Activated CD8-positive, alpha-beta T cell treated with anti-CD3 and anti-CD28 coated beads for 36 hours (primary cell): ENCODE results near the gene RBP5. TPM values are rescaled to one million over a fixed set of nuclear protein-coding genes. Genes with fewer than 3 reads are reported as not detected.

Source experiments
- ATAC-seq: fragments of 200-7000 bp; cut with Tn5 transposase; one replicate; pipeline ENCODE4 v1.10.0; 2021; ENCODE audit warnings: mild to moderate bottlenecking, moderate library complexity
- CTCF ChIA-PET: fragments of 350-600 bp; sonication (Branson Sonifier 250); formaldehyde crosslinking; loops from one replicate; lab custom pipeline; 2021; ENCODE audit warnings: antibody characterized with exemption; lab: Charles Lee
- POLR2A ChIA-PET: fragments of 350-600 bp; sonication (Branson Sonifier 250); formaldehyde crosslinking; loops from one replicate; lab custom pipeline; 2021; ENCODE audit warnings: antibody characterized with exemption; lab: Charles Lee
- DNase-seq: peaks from one replicate; pipeline ENCODE4 v3.0.0-alpha.2; 2020
- H3K27ac Mint-ChIP-seq: one replicate; pipeline ENCODE4 v1.8.0; 2021; ENCODE audit warnings: mild to moderate bottlenecking, mixed read lengths
- H3K27me3 Mint-ChIP-seq: one replicate; pipeline ENCODE4 v1.8.0; 2021; ENCODE audit warnings: mixed read lengths
- H3K36me3 Mint-ChIP-seq: one replicate; pipeline ENCODE4 v1.8.0; 2021; ENCODE audit warnings: low read depth, mixed read lengths
- H3K4me1 Mint-ChIP-seq: one replicate; pipeline ENCODE4 v1.8.0; 2021; ENCODE audit warnings: low read depth, mixed read lengths
- H3K4me3 Mint-ChIP-seq: one replicate; pipeline ENCODE4 v1.8.0; 2021; ENCODE audit warnings: mild to moderate bottlenecking, moderate library complexity, mixed read lengths
- H3K9me3 Mint-ChIP-seq: one replicate; pipeline ENCODE4 v1.8.0; 2021; ENCODE audit warnings: mixed read lengths
- intact Hi-C: fragments of 100-400 bp; cut with micrococcal nuclease; formaldehyde crosslinking; loops from one replicate; pipeline ENCODE4 v1.10.0; 2022
- total RNA-seq, 2 experiments: library from RNA; stranded (reverse); gene quantifications; one replicate each; pipeline ENCODE4 v1.2.3, GENCODE V29; 2021
- TF ChIP-seq, protein P1 (sequence below): fragments of 200-600 bp; IDR thresholded peaks from one replicate; pipeline ENCODE4 v1.8.0; 2022; ENCODE audit warnings: antibody characterized with exemption, mild to moderate bottlenecking

Gene RBP5
- total RNA-seq, 2 experiments from 2014 or later: not detected

- Mint-ChIP-seq H3K4me1 (no peaks in the 10 kb centered on the region), H3K27ac (no peak overlapping the region), H3K36me3 (peaks cover 16% of the 10 kb centered on the region), H3K4me3 (no peak overlapping the region), H3K27me3 (no peaks in the 10 kb centered on the region), H3K9me3 (no peaks in the 10 kb centered on the region)
- ATAC-seq: no peak
- intact Hi-C loops: no loop called here
- ChIA-PET CTCF (interaction anchor here (0.9 kb wide), 1 partner anchor 8 kb away, joined by 3 read pairs; no protein-coding TSS in a partner anchor), POLR2A (no interaction called here)
- TF ChIP-seq, protein P1, sequence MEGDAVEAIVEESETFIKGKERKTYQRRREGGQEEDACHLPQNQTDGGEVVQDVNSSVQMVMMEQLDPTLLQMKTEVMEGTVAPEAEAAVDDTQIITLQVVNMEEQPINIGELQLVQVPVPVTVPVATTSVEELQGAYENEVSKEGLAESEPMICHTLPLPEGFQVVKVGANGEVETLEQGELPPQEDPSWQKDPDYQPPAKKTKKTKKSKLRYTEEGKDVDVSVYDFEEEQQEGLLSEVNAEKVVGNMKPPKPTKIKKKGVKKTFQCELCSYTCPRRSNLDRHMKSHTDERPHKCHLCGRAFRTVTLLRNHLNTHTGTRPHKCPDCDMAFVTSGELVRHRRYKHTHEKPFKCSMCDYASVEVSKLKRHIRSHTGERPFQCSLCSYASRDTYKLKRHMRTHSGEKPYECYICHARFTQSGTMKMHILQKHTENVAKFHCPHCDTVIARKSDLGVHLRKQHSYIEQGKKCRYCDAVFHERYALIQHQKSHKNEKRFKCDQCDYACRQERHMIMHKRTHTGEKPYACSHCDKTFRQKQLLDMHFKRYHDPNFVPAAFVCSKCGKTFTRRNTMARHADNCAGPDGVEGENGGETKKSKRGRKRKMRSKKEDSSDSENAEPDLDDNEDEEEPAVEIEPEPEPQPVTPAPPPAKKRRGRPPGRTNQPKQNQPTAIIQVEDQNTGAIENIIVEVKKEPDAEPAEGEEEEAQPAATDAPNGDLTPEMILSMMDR: no peak
- no peak for DNase-seq
These were observed 21.7 kb upstream of the RBP5 start for GRCh38 chr12:7150356-7150755.

DNA sequence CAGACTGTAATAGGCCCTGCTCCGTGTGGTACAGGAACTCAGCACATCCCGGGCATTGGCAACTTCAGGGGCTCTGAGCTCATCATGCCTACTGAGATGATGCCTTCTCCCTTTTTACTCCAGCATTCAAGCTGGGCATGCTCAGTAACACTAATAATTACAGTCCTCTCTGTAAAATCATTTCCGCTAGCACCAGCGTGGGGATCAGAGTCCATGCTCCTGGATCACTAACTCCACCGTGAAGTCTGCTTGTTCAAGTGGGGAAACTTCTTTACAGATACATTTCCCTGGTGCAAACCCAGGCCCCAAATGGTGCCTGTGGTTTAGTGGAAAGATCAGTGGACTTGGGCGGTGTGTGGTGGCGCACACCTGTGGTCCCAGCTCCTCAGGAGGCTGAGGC is 18.2 kb upstream of the RBP5 start:
- no peaks in the 10 kb centered on the region for H3K27me3 Mint-ChIP-seq
- ChIA-PET CTCF (no interaction called here), POLR2A (interaction anchor here (1.1 kb wide), 1 partner anchor 15 kb away, joined by 3 read pairs; no protein-coding TSS in a partner anchor)
- intact Hi-C loops: no loop called here
- H3K9me3 Mint-ChIP-seq: no peaks in the 10 kb centered on the region
- H3K27ac Mint-ChIP-seq: no peak overlapping the region
- DNase-seq (no peak), ATAC-seq (no peak)
- H3K36me3 Mint-ChIP-seq: peaks cover 19% of the 10 kb centered on the region
- no peaks in the 10 kb centered on the region for H3K4me1 Mint-ChIP-seq
- no peak overlapping the region for H3K4me3 Mint-ChIP-seq
- TF ChIP-seq, protein P1: no peak

DNA sequence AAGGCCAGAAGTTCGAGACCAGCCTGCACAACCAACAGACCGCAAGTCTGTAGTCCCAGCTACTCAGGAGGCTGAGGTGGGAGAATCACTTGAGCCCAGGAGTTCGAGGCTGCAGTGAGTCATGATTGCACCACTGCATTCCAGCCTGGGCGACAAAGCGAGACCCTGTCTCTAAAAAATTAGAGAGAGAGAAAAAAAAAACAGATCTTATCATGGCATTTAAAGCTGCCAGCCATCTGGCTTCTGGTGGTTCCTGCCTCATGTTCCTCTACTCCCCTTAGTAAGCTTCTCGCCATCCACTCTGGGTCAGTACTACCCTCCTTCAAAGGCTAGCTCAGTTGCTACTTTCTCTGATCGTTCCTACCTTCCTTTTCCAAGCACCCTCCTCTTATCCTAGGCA is 17.5 kb upstream of the RBP5 start:
- Mint-ChIP-seq H3K27ac (no peak overlapping the region), H3K36me3 (peaks cover 19% of the 10 kb centered on the region), H3K4me3 (no peak overlapping the region), H3K27me3 (no peaks in the 10 kb centered on the region), H3K9me3 (no peaks in the 10 kb centered on the region), H3K4me1 (no peaks in the 10 kb centered on the region)
- DNase-seq (no peak), ATAC-seq (no peak)
- intact Hi-C loops: no loop called here
- ChIA-PET CTCF (interaction anchor here (1.0 to 2.3 kb wide), 6 partner anchors 17 to 493 kb away, joined by 3 to 15 read pairs (median 3); partner anchors contain the start of gene LPCAT3), POLR2A (interaction anchor here (1.7 kb wide), 1 partner anchor 202 kb away, joined by 5 read pairs; the partner anchor contains the start of genes C12orf57 and RNU7-1)
- TF ChIP-seq, protein P1: no peak

DNA sequence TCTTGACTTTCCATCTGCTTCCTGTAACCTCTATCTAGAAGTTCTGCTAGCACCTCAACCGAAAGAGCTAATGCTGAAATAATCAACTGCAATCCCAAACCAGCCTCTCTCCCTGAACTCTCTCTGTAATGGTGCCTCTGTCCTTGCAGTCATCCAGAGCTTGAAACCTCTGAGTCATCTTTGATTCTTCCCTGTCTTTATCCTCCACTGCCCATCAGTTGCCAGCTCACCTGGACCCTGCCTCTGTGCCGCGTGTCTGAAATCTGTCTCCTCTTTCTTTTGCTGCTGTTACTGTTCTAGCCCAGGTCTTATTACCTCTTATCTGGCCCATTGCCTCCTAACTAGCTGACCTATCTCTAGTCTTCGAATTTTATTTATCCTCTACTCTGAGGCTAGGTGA is 17.0 kb upstream of the RBP5 start:
- Mint-ChIP-seq H3K36me3 (peaks cover 19% of the 10 kb centered on the region), H3K9me3 (no peaks in the 10 kb centered on the region), H3K4me3 (no peak overlapping the region), H3K27me3 (no peaks in the 10 kb centered on the region), H3K27ac (no peak overlapping the region), H3K4me1 (no peaks in the 10 kb centered on the region)
- CTCF ChIA-PET: interaction anchor here (1.0 to 2.3 kb wide), 12 partner anchors 15 to 494 kb away, joined by 3 to 15 read pairs (median 3); partner anchors contain the start of gene LPCAT3
- DNase-seq (no peak), ATAC-seq (no peak)
- TF ChIP-seq, protein P1: no peak
- POLR2A ChIA-PET: interaction anchor here (1.7 kb wide), 1 partner anchor 202 kb away, joined by 5 read pairs; the partner anchor contains the start of genes C12orf57 and RNU7-1
- intact Hi-C loops: no loop called here

- H3K36me3 Mint-ChIP-seq: peaks cover 12% of the 10 kb centered on the region
- DNase-seq: no peak
- no peaks in the 10 kb centered on the region for H3K27me3 Mint-ChIP-seq
- TF ChIP-seq, protein P1: peak; percentile 73
- no peak overlapping the region for H3K4me3 Mint-ChIP-seq
- ChIA-PET POLR2A (interaction anchor here (1.1 to 1.7 kb wide), 2 partner anchors 36 to 201 kb away, joined by 5 read pairs; partner anchors contain the start of genes C12orf57 and RNU7-1), CTCF (interaction anchor here (0.7 to 2.7 kb wide), 17 partner anchors 9 to 495 kb away, joined by 3 to 26 read pairs (median 3); partner anchors contain the start of gene LPCAT3)
- H3K27ac Mint-ChIP-seq: no peak overlapping the region
- no peaks in the 10 kb centered on the region for H3K4me1 Mint-ChIP-seq
- intact Hi-C loops: loop anchor here (5.0 kb wide), 1 partner anchor 43 kb away; the partner anchor contains the start of gene PEX5
- peak; percentile 35 for ATAC-seq
- H3K9me3 Mint-ChIP-seq: no peaks in the 10 kb centered on the region
These were observed 15.9 kb upstream of the RBP5 start for GRCh38 chr12:7144414-7145120.
